OCI-LY1 (cell line): ENCODE data around the gene ZC2HC1B.

ENCODE experiments used
- H2AFZ ChIP-seq: fragments of 200-600 bp; sonication (generic), shearing (Covaris generic); 2 replicates; pipeline ENCODE4 v1.6.0; 2014; ENCODE audit warnings: antibody characterized with exemption, mild to moderate bottlenecking, low read length
- H3F3A ChIP-seq: fragments of 200-600 bp; sonication (generic), shearing (Covaris generic); 2 replicates; pipeline ENCODE4 v1.6.0; 2014; ENCODE audit warnings: mild to moderate bottlenecking, antibody characterized with exemption, low read length, moderate library complexity; ENCODE audit not compliant: insufficient read depth
- H3K27ac ChIP-seq: fragments of 200-600 bp; sonication (generic); 2 replicates; pipeline ENCODE4 v1.5.1; 2014; ENCODE audit warnings: low read length, mixed run types, mild to moderate bottlenecking, low read depth; ENCODE audit not compliant: poor library complexity, severe bottlenecking
- H3K27me3 ChIP-seq: fragments of 200-600 bp; sonication (generic); 2 replicates; pipeline ENCODE4 v1.6.0; 2014; ENCODE audit warnings: antibody characterized with exemption, mild to moderate bottlenecking, low read length, moderate library complexity; ENCODE audit not compliant: insufficient read depth
- H3K36me3 ChIP-seq: fragments of 200-600 bp; sonication (generic); 2 replicates; pipeline ENCODE4 v1.6.1; 2014; ENCODE audit warnings: mild to moderate bottlenecking, antibody characterized with exemption, low read length, moderate library complexity, mixed read lengths; ENCODE audit not compliant: insufficient read depth
- H3K4me1 ChIP-seq: fragments of 200-600 bp; sonication (generic); 2 replicates; pipeline ENCODE4 v1.5.1; 2014; ENCODE audit warnings: mild to moderate bottlenecking, low read length, moderate library complexity; ENCODE audit not compliant: insufficient read depth, severe bottlenecking
- H3K4me2 ChIP-seq: fragments of 200-600 bp; sonication (generic), shearing (Covaris generic); 2 replicates; pipeline ENCODE4 v1.6.1; 2014; ENCODE audit warnings: low read length
- H3K4me3 ChIP-seq: fragments of 200-600 bp; sonication (generic); 2 replicates; pipeline ENCODE4 v1.5.1; 2014; ENCODE audit warnings: low read length, low read depth, mild to moderate bottlenecking, mixed read lengths; ENCODE audit not compliant: poor library complexity, severe bottlenecking
- H3K79me2 ChIP-seq: fragments of 200-600 bp; shearing (Covaris generic); 2 replicates; pipeline ENCODE4 v1.6.1; 2016; ENCODE audit warnings: mixed run types, low read length, mixed read lengths; ENCODE audit not compliant: insufficient read depth
- H3K9ac ChIP-seq: fragments of 200-600 bp; sonication (generic), shearing (Covaris generic); 2 replicates; pipeline ENCODE4 v1.6.1; 2014; ENCODE audit warnings: mild to moderate bottlenecking, low read length, mixed read lengths
- H3K9me2 ChIP-seq: fragments of 200-600 bp; sonication (generic), shearing (Covaris generic); 2 replicates; pipeline ENCODE4 v1.6.1; 2014; ENCODE audit warnings: low read depth, mild to moderate bottlenecking, low read length, mixed read lengths
- H3K9me3 ChIP-seq: fragments of 200-600 bp; shearing (Covaris generic); 2 replicates; pipeline ENCODE4 v1.6.1; 2014; ENCODE audit warnings: low read length, mixed read lengths
- H4K20me1 ChIP-seq: fragments of 200-600 bp; sonication (generic), shearing (Covaris generic); 2 replicates; pipeline ENCODE4 v1.6.0; 2016; ENCODE audit warnings: mild to moderate bottlenecking, low read length; ENCODE audit not compliant: insufficient read depth
- CTCF ChIP-seq: fragments of 200-600 bp; sonication (generic), shearing (Covaris generic); IDR thresholded peaks from 2 replicates; pipeline ENCODE4 v1.5.1; 2017; ENCODE audit warnings: mild to moderate bottlenecking, antibody characterized with exemption, low read length, moderate library complexity, mixed read lengths
- EZH2 ChIP-seq: fragments of 200-600 bp; sonication (generic), shearing (Covaris generic); IDR thresholded peaks from 2 replicates; pipeline ENCODE4 v1.8.0; 2017; ENCODE audit warnings: borderline replicate concordance, mixed run types, mild to moderate bottlenecking, antibody characterized with exemption, low read length, moderate library complexity, mixed read lengths

Gene ZC2HC1B

GRCh38 chr6:143857651-143858050, 6.6 kb upstream of the ZC2HC1B start:
- Histone ChIP-seq H3K27me3 (no peaks in the 10 kb centered on the region), H3K4me3 (no peak overlapping the region), H3F3A (no peaks in the 10 kb centered on the region), H3K79me2 (no peaks in the 10 kb centered on the region), H3K9me3 (no peaks in the 10 kb centered on the region), H3K4me2 (no peak overlapping the region), H3K4me1 (no peaks in the 10 kb centered on the region), H3K36me3 (peaks cover 85% of the 10 kb centered on the region), H3K27ac (no peak overlapping the region), H4K20me1 (no peaks in the 10 kb centered on the region), H3K9me2 (no peaks in the 10 kb centered on the region), H2AFZ (no peak overlapping the region), H3K9ac (no peak overlapping the region)
- no peak for TF ChIP-seq CTCF
- no peak for TF ChIP-seq EZH2

- Histone ChIP-seq H3K36me3 (peaks cover 99% of the 10 kb centered on the region), H3F3A (no peaks in the 10 kb centered on the region), H3K4me2 (no peak overlapping the region), H4K20me1 (no peaks in the 10 kb centered on the region), H3K27me3 (no peaks in the 10 kb centered on the region), H3K27ac (no peak overlapping the region), H3K79me2 (no peaks in the 10 kb centered on the region), H3K9me3 (no peaks in the 10 kb centered on the region), H3K9me2 (no peaks in the 10 kb centered on the region), H3K9ac (no peak overlapping the region), H2AFZ (no peak overlapping the region), H3K4me1 (no peaks in the 10 kb centered on the region), H3K4me3 (no peak overlapping the region)
- TF ChIP-seq CTCF (no peak), EZH2 (no peak)
Observed at GRCh38 chr6:143859891-143860660, 4.2 kb upstream of the ZC2HC1B start.

- no peak overlapping the region for H2AFZ ChIP-seq
- no peak for TF ChIP-seq CTCF
- no peak for TF ChIP-seq EZH2
- no peaks in the 10 kb centered on the region for H3K9me3 ChIP-seq
- no peak overlapping the region for H3K27ac ChIP-seq
- H3K27me3 ChIP-seq = no peaks in the 10 kb centered on the region
- H3F3A ChIP-seq = no peaks in the 10 kb centered on the region
- H3K36me3 ChIP-seq = peaks cover 66% of the 10 kb centered on the region
- H3K9ac ChIP-seq = no peak overlapping the region
- H3K79me2 ChIP-seq = no peaks in the 10 kb centered on the region
- H3K9me2 ChIP-seq = no peaks in the 10 kb centered on the region
- H3K4me1 ChIP-seq = no peaks in the 10 kb centered on the region
- H3K4me2 ChIP-seq = no peak overlapping the region
- no peaks in the 10 kb centered on the region for H4K20me1 ChIP-seq
- no peak overlapping the region for H3K4me3 ChIP-seq
Observed at GRCh38 chr6:143863771-143864170, 503 bp upstream of the ZC2HC1B start.
